C4-2B (cell line): ENCODE measurements around the gene CAMK1D.
"Not testable (repeated sequence)": the region's sequence is repeated elsewhere in the genome, so short reads cannot be mapped to it uniquely, and the experiment has no call there.

Experiments
- ZFX ChIP-seq: fragments of 450-650 bp; IDR thresholded peaks from 2 replicates; pipeline ENCODE4 v1.6.1; 2017
- TF ChIP-seq, protein P1 (sequence below): fragments of 450-650 bp; conservative IDR thresholded peaks from 2 replicates; pipeline ENCODE4 v1.5.1; 2017; ENCODE audit warnings: mild to moderate bottlenecking

DNA sequence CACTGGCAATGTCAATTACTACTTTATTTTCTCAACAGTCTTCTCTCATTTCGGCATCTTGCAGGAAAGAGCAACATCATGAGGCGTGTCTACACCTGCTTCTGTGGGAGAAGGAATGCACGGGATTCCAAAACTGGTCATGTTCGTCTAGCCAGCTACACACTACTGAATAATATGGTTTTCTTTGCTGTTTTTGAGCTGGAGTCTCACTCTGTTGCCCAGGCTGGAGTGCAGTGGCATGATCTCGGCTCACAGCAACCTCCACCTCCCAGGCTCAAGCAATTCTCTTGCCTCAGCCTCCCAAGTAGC, 376.2 kb downstream of the CAMK1D start:
- TF ChIP-seq, protein P1, sequence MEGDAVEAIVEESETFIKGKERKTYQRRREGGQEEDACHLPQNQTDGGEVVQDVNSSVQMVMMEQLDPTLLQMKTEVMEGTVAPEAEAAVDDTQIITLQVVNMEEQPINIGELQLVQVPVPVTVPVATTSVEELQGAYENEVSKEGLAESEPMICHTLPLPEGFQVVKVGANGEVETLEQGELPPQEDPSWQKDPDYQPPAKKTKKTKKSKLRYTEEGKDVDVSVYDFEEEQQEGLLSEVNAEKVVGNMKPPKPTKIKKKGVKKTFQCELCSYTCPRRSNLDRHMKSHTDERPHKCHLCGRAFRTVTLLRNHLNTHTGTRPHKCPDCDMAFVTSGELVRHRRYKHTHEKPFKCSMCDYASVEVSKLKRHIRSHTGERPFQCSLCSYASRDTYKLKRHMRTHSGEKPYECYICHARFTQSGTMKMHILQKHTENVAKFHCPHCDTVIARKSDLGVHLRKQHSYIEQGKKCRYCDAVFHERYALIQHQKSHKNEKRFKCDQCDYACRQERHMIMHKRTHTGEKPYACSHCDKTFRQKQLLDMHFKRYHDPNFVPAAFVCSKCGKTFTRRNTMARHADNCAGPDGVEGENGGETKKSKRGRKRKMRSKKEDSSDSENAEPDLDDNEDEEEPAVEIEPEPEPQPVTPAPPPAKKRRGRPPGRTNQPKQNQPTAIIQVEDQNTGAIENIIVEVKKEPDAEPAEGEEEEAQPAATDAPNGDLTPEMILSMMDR = not testable (repeated sequence)
- TF ChIP-seq ZFX = not testable (repeated sequence)
